Activated CD8-positive, alpha-beta T cell treated with anti-CD3 and anti-CD28 coated beads for 36 hours (primary cell): ENCODE data around the gene ZNF117. TPM values are rescaled to one million over a fixed set of nuclear protein-coding genes. Genes with fewer than 3 reads are reported as not detected.
"Not testable (repeated sequence)": the region's sequence is repeated elsewhere in the genome, so short reads cannot be mapped to it uniquely, and the experiment has no call there.

Experiments used
- ATAC-seq: fragments of 200-7000 bp; cut with Tn5 transposase; one replicate; pipeline ENCODE4 v1.10.0; 2021; ENCODE audit warnings: mild to moderate bottlenecking, moderate library complexity
- CTCF ChIA-PET: fragments of 350-600 bp; sonication (Branson Sonifier 250); formaldehyde crosslinking; loops from one replicate; lab custom pipeline; 2021; ENCODE audit warnings: antibody characterized with exemption; lab: Charles Lee
- POLR2A ChIA-PET: fragments of 350-600 bp; sonication (Branson Sonifier 250); formaldehyde crosslinking; loops from one replicate; lab custom pipeline; 2021; ENCODE audit warnings: antibody characterized with exemption; lab: Charles Lee
- DNase-seq: peaks from one replicate; pipeline ENCODE4 v3.0.0-alpha.2; 2020
- H3K27ac Mint-ChIP-seq: one replicate; pipeline ENCODE4 v1.8.0; 2021; ENCODE audit warnings: mild to moderate bottlenecking, mixed read lengths
- H3K27me3 Mint-ChIP-seq: one replicate; pipeline ENCODE4 v1.8.0; 2021; ENCODE audit warnings: mixed read lengths
- H3K36me3 Mint-ChIP-seq: one replicate; pipeline ENCODE4 v1.8.0; 2021; ENCODE audit warnings: low read depth, mixed read lengths
- H3K4me1 Mint-ChIP-seq: one replicate; pipeline ENCODE4 v1.8.0; 2021; ENCODE audit warnings: low read depth, mixed read lengths
- H3K4me3 Mint-ChIP-seq: one replicate; pipeline ENCODE4 v1.8.0; 2021; ENCODE audit warnings: mild to moderate bottlenecking, moderate library complexity, mixed read lengths
- H3K9me3 Mint-ChIP-seq: one replicate; pipeline ENCODE4 v1.8.0; 2021; ENCODE audit warnings: mixed read lengths
- intact Hi-C: fragments of 100-400 bp; cut with micrococcal nuclease; formaldehyde crosslinking; loops from one replicate; pipeline ENCODE4 v1.10.0; 2022
- total RNA-seq, 2 experiments: library from RNA; stranded (reverse); gene quantifications; one replicate each; pipeline ENCODE4 v1.2.3, GENCODE V29; 2021
- TF ChIP-seq, protein P1 (sequence below): fragments of 200-600 bp; IDR thresholded peaks from one replicate; pipeline ENCODE4 v1.8.0; 2022; ENCODE audit warnings: antibody characterized with exemption, mild to moderate bottlenecking

ZNF117 gene
- total RNA-seq, 2 experiments from 2014 or later, result 4.2 to 5.8 TPM

DNA sequence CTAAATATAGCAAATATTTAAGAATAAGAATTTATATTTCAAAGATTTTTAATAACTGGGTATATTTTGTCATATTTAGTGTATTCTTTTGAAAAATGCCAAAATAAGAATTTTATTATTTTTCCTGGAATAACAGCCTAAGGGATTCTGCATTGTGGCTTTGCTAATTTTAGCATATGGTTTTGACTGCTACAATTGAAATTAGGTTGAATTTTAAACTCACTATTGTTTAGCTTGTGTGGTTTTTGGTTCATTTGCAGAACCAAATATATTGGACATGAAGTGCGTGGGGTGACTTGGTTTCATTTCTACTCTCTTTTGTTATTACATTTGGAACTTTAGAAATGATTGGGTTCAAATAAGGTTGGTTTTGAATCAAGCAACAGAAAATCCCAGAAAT, 52.3 kb downstream of the ZNF117 start:
- H3K27me3 Mint-ChIP-seq, result peaks cover 2% of the 10 kb centered on the region
- ATAC-seq, result no peak

DNA sequence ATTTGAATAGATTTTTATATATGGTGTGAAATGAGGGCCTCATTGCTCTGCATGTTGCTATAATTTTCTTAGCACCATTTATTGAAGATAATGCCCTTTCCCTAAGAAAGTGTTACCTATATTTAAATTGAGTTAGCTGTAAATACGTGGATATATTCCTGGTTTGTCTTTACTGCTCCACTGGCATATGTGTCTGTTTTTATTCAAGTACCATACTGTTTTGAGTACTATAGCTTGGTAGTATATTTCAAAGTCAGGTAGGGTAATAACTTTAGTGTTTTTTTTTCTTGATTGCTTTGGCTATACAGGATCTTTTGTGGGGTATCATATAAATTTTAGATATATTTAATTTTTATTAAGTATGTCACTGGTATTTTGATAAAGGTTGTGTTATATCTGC, 56.4 kb downstream of the ZNF117 start:
- Mint-ChIP-seq H3K36me3 (peaks cover 14% of the 10 kb centered on the region), H3K9me3 (peaks cover 17% of the 10 kb centered on the region), H3K27ac (no peak overlapping the region), H3K4me1 (no peaks in the 10 kb centered on the region), H3K4me3 (no peak overlapping the region), H3K27me3 (no peaks in the 10 kb centered on the region)
- ATAC-seq (no peak), DNase-seq (no peak)
- intact Hi-C loops, result no loop called here
- TF ChIP-seq, protein P1, sequence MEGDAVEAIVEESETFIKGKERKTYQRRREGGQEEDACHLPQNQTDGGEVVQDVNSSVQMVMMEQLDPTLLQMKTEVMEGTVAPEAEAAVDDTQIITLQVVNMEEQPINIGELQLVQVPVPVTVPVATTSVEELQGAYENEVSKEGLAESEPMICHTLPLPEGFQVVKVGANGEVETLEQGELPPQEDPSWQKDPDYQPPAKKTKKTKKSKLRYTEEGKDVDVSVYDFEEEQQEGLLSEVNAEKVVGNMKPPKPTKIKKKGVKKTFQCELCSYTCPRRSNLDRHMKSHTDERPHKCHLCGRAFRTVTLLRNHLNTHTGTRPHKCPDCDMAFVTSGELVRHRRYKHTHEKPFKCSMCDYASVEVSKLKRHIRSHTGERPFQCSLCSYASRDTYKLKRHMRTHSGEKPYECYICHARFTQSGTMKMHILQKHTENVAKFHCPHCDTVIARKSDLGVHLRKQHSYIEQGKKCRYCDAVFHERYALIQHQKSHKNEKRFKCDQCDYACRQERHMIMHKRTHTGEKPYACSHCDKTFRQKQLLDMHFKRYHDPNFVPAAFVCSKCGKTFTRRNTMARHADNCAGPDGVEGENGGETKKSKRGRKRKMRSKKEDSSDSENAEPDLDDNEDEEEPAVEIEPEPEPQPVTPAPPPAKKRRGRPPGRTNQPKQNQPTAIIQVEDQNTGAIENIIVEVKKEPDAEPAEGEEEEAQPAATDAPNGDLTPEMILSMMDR, result no peak
- ChIA-PET POLR2A (no interaction called here), CTCF (no interaction called here)

More for the DNA sequence above, 52.3 kb downstream of the ZNF117 start:
- TF ChIP-seq, protein P1, result no peak
- CTCF ChIA-PET, result interaction anchor here (2.6 kb wide), 1 partner anchor 13 kb away, joined by 13 read pairs; no protein-coding TSS in a partner anchor
- H3K27ac Mint-ChIP-seq, result no peak overlapping the region
- H3K4me1 Mint-ChIP-seq, result no peaks in the 10 kb centered on the region
- DNase-seq, result no peak
- peaks cover 6% of the 10 kb centered on the region for H3K36me3 Mint-ChIP-seq
- intact Hi-C loops, result no loop called here
- H3K4me3 Mint-ChIP-seq, result no peak overlapping the region
- POLR2A ChIA-PET, result no interaction called here
- peaks cover 10% of the 10 kb centered on the region for H3K9me3 Mint-ChIP-seq

DNA sequence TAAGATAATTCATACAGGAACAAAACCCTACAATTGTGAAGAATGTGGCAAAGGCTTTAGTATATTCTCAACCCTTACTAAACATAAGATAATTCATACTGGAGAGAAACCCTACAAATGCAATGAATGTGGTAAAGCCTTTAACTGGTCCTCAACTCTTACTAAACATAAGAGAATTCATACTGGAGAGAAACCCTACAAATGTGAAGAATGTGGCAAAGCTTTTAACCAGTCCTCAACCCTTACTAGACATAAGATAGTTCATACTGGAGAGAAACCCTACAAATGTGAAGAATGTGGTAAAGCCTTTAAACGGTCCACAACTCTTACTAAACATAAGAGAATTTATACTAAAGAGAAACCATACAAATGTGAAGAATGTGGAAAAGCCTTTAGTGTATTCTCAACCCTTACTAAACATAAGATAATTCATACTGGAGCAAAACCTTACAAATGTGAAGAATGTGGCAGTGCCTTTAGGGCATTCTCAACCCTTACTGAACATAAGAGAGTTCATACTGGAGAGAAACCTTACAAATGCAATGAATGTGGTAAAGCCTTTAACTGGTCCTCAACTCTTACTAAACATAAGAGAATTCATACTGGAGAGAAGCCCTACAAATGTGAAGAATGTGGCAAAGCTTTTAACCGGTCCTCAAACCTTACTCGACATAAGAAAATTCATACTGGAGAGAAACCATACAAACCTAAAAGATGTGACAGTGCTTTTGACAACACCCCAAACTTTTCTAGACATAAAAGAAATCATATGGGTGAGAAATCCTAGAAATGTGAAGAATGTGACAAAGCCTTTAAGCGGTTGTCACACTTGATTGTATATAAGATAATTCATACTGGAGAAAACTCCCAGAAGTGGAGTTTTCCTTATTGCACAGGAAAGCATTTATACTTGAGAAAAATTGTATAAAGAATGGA, 62.3 kb downstream of the ZNF117 start:
- H3K27me3 Mint-ChIP-seq, ATAC-seq, DNase-seq, H3K4me3 Mint-ChIP-seq, H3K4me1 Mint-ChIP-seq, H3K27ac Mint-ChIP-seq, intact Hi-C loops, POLR2A ChIA-PET, CTCF ChIA-PET: not testable (repeated sequence)
- Mint-ChIP-seq H3K36me3 (peaks cover 62% of the 10 kb centered on the region), H3K9me3 (peaks cover 39% of the 10 kb centered on the region)

Other genes starting within 250 kb of the ZNF117 start
- gene ZNF138, start 196.6 kb downstream of the ZNF117 start, total RNA-seq, result 10 to 100 TPM in 1 of 2 experiments, 1 to 10 TPM in 1; 9.4 to 11.7 TPM
- gene ZNF273, start 87.8 kb downstream of the ZNF117 start, total RNA-seq, result 10 to 100 TPM; 11.3 to 11.9 TPM
- 10 to 100 TPM in 1 of 2 experiments, 1 to 10 TPM in 1; 9.9 to 10.7 TPM for gene ERV3-1, start 15.7 kb upstream of the ZNF117 start, total RNA-seq